LHCN-M2 (cell line): ENCODE measurements around the gene SNX33. TPM values are rescaled to one million over a fixed set of nuclear protein-coding genes. Genes with fewer than 3 reads are reported as not detected.
"Not testable (repeated sequence)": the region's sequence is repeated elsewhere in the genome, so short reads cannot be mapped to it uniquely, and the experiment has no call there.

Experiments used
- DNase-seq: peaks from one replicate; pipeline ENCODE4 v3.0.0-alpha.2; 2012; ENCODE audit warnings: low read depth
- total RNA-seq: library from RNA; depleted of rRNA; stranded (reverse); fragments of >200 nt; gene quantifications from 2 replicates; pipeline ENCODE4 v1.2.3, GENCODE V29; 2014

The SNX33 gene
- total RNA-seq, 1 experiment from 2014 or later, result 18.3 TPM

DNA sequence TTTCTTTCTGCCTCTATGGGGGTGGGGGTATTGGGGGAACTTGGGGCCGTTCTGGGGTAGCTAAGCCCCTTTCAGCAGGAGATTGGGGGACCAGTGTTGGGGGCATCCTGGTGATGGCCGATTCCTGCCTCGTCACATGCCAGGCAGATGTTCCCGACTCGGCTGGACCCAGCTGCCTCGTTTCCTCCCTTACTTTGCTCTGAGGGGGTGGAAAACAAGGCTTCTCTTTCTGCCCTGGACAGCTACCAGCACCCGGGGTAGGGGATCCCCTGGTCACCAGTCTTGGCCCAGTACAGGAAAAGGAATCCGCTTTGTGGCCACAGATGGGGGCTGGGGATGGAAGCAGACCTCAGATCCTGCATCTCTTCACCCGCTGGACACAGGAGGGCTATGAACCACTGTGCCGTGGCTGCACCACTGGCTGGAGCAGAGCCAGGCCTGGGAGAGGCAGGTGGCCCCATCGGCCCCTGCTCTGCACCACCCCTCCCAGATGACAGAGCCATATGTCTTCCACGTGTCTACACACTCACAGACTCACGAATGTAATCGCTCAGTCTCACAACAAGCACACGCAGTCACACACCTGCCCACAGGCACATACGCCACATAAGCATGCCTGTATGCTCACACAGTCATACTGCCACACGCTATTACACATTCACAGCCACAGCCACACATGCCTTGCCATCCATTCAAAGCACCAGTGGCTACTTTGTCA is 12.4 kb downstream of the SNX33 start:
- peak; percentile 36 for DNase-seq

DNA sequence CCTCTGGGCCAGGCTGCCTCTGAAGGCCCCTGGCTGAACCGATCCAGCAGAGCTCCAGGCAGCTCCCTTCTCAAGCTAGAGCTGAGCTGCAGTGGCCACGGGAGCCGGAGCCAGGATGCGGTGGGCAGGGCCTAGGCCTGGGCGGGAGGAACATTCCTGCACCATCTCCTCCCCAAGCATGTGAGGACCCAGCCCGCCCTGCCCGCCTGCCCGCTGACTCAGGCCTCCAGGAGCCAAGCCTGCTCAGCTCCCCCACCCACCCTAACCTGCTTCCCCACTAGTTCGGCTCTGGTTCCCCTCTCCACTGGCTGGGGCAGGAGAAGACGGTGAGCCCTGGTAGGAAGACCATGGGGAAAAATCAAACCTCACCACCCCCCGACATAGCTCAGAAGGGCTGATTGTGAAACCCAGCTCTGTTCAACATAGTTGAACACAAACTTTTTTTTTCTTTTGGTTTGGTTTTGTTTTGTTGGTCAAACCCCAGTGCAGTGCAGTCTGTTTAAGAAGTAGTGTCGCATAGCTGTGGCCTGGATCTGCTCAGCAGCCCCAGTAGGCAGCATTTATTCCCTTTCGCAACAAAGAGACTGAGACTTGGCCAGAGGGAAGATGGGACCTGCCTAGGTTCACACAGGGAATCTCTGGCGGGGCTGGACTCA is 13.5 kb downstream of the SNX33 start:
- DNase-seq, result peak; percentile 93

DNA sequence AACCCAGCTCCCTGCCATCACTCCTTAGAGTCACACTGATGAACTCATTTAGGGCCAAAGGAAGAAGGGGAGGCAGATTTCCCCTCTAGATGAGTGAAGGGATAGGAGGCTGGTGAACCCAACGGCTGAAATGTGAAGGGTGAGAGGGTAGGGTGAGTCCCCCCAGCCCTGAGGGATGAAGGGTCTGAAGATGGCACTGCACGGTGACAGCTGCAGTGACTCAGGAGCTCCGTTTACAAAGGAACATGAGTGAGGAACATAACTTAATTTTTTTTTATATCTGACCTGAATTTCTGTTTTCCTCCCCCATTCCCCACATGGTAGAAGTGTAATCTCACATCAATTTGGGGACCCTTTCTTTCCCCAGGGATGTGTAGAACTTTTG is 14.0 kb downstream of the SNX33 start:
- DNase-seq, result peak; percentile 70

DNA sequence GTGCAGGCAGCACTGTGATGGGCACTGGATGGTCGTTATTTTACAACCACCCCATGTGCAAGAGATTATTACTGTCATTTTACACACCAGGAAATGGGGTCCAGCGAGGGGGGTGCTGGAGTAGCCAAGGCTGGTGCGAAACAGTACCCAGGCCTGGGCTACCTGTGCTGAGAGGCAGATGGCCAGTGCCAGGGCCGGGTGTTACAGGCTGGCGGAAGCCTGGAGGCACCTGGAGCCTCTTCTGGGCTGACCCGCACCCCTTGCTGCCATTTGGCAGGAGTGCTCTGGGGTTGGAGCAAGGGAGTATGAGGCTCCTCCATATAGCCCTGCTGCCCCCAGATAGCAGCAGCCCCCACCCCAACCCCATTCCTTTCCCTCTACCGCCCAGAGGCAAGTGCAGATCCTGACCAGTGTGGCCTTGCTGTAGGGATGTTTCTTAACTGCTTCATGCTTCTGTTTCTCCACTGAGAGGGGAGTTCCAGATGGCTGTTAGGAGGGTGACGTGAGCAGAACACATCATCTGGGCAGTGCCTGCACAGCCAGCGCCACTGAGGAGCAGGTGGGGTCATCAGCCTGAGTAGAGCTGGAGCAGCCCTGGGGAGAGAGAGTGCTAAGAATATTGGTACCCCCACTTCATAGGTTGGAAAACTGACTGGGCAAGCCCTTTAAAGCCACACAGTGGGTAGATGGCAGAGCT is 15.3 kb downstream of the SNX33 start:
- no peak for DNase-seq

DNA sequence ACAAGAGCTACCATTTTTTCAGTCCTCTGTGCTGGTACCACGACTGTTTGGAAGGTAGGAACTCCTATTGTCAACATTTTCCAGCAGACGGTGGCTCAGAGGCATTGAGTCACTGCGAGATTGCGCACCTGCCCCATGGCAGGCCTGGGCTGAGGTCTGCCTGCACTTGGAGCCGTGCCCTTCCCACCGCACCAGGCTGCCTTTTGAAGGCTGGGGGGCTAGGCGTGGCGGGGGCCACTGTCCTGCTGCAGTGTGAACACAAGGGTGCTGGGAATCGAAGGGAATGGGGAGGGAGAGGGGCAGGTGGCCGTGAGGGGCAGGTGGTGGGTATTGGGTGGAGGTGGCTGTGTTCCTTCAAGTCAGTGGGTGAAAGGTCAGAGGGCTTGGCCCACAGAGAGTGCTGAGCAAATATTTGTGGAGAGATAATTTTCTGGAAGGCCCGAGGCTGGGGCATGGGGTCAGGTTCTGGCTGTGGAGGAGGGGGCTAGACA is 16.3 kb downstream of the SNX33 start:
- no peak for DNase-seq

DNA sequence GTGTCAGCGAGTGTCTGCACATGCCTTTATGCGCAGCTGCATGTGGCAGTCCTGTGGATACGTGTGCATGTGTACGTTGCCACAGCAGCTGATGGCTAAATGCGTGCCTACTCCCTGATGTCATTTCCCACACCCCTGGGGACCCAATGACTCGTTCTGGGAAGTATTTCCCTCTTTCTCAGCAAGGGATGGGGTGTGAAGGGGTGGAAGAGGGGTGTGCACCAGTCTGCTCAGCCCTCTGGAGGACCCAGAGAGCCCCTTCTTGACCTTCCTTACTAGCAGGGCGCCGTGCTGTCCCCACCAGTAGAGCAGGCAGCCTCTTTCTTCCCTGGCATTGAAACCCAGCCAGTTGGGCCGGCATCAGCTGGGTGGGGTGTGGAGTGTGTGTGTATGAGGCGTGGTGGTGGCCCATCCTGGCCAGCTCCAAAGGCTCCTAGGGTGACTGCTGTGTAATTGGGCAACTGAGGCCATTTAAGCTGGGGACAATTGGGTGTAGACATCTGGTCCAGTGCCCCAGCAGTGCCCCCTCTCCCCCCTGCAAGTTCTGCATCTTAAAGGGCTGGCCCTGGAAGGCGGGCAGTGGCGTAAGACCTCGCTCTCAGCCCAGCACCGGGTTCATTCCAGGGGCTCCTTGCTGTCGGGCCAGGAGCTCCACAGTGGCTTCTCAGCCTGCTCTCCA is 19.2 kb downstream of the SNX33 start:
- peak; percentile 100 for DNase-seq

DNA sequence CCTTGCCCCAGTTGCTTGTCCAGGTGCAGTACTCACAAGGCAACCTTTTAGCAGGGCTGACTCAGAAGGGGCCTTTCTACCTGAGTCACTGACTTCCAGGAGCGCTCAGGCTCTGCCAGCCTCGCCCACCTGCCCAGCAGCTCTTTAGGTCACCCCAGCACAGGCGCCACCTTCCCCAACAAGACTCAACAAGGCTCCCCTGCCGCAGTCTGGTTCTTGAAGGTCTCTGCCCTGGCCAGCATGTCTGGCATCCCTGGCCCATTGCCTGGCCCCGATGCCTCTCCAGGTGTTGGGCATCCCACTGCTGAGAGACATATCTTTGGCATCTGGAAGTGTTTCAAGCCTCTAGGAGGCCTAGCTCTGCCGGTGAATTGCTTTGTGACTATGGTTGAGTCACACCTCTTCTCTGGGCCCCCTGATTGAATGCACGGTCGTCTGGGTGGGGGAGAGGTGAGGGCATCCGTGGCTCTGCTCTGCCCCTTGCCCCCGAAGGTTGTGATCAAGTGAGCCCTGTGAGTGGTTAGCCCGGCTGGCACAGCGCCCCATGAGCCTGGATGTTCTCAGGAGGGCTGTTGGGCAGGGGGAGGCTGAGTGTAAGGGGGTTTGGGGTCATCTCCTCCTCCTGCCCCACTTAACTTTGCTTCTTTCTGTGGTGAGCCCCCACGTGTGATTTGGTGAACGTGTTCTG is 21.6 kb downstream of the SNX33 start:
- DNase-seq, result no peak

DNA sequence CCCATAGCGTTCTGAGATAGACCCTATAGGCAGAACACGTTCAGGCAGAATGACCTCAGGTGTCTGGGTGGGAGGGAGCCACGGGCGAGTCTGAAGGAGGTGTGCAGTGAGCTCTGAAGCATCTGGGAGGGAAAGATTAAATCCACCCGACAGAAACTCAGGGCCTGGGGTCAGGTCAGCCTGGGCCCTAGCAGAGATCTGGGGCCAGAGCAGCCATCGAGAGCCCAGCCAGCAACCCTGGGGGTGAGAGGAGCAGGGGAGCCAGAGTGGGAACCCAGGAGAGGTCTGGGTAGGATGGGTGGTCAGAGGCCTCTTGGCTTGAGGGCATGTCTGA is 22.1 kb downstream of the SNX33 start:
- DNase-seq, result no peak

DNA sequence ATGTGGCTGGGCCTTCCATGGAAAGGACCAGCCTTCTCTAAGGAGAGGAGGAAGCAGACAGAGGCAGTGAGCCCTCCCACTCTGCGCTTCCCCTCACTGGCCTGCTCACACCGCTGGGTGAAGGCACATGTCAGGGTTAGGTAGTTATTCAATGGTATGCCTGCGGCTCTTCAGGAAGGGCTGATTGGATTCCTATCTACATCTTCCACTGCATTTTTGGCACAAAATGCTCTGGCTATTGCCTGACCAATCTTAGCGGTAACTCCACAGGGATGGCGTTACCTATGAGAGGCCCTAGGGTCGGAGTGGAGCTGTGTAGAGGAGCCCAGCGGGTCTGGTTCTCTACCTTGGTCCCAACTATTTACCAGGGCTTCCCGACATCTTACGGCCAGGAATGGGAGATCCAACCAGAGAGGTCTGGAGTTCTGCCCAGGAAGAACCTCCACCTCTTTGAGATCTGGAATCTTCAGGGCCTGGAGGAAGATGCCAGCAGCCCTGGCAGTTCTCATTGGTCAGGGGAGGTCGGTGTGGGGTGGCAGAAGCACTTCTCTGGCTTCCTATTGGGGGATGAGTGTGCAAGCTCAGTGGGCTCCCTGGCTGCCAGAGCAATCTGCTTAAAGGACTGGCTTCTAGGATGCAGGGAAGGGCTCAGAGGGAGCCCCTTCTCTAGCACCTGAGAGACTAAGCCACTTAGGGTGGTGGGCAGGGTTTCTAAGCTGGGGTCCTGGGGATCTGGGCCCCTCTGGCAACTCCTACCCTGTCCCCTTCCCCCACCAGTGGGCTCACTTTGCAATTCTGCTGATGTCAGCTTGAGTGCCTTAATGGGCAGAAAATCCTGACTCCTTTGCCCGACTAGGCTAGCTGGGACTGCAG is 24.3 kb downstream of the SNX33 start:
- DNase-seq, result no peak

DNA sequence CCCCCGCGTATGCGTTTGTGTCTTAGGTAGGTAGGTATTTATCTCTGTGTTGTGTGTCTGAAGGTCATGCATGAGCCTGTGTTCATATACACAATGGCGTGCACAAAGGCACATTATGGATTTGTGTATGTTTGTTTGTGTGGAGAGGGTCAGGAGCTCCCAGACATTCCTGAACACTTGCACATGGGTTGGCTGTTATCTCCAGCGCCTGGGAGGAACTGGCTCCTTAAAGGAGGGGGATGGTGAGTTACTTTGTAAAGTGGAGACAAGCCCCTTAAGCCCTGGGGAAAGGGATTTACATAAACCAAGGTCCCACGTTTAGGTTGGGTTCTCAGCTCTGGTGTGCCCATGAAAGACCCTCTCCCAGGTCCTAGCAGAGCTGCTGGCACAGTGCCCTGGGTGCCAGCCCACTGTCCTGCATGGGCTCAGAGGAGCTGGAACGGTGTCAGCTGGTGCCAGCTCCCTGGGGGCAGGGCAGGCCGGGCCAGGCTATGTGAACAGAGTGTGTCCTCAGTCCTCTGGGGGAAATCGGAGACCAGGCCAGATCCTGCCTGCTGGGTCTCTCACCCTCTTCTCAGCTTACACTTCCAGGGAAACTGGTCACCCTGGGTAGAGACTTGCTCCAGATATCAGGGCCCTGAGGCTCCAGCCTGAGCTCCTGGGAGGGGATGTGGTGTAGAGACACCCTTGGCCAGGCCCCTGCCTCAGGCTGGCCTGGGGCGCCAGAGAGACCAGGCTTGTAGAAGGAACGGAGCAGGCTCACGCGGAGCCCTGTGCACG is 25.1 kb downstream of the SNX33 start:
- DNase-seq, result peak; percentile 61

DNA sequence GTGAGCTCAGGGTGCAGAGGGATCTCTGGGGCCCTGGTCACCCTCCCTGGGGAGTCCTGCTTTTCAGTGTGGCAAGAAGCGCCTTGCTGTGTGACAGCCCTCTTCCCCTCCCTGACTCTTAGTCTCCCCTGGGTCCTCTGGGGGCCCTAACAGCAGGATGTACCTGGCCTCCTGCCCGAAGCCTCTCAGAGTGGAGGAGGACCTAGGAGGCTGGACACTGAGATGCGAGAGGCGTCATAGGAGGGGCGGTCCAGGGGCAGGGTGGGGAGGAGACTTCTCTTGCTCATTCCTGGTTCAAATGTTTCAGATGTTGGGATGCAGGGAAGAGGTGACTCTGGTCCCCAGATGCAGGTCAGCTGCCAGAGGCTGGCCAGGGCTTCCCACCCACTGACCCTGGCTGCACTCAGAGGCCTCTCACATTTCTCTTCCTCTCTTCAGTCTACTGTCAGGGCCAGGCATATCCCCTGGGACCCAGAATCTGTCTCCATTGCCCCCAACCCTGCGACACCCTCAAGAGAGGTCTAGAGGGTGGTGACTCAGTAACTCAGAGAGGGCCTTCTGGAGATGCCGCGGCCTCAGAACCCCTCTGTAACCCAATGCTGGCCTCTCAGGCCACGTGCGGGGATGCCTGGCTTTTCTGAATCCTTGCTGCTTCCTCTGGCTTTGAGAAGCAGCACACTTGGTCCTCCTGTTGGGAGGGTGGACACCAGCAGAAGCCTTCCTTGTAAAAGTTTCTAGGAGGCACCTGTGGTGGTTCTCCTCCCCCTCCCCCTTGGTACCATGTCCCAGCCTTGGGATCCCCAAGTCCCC is 25.9 kb downstream of the SNX33 start:
- peak; percentile 66 for DNase-seq

DNA sequence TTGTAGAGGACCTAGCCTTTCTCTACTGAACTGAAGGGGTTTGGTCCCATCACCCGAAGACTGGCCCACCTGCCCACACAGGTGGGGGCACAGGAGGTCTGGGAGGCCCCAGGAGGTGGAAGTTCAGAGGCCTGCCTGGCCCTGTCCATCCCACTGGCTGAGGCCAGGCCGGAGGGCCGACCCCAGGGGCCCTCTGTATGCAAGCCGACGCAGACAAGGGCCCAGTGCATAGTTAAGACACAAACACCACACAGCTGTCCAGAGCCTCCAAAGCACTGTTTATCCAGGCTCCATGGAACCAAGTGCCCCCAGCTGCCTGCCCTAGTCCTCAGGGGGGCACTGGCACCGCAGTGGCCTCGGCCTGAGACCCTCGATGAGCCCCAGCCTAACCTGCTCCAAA is 26.7 kb downstream of the SNX33 start:
- DNase-seq, result no peak

DNA sequence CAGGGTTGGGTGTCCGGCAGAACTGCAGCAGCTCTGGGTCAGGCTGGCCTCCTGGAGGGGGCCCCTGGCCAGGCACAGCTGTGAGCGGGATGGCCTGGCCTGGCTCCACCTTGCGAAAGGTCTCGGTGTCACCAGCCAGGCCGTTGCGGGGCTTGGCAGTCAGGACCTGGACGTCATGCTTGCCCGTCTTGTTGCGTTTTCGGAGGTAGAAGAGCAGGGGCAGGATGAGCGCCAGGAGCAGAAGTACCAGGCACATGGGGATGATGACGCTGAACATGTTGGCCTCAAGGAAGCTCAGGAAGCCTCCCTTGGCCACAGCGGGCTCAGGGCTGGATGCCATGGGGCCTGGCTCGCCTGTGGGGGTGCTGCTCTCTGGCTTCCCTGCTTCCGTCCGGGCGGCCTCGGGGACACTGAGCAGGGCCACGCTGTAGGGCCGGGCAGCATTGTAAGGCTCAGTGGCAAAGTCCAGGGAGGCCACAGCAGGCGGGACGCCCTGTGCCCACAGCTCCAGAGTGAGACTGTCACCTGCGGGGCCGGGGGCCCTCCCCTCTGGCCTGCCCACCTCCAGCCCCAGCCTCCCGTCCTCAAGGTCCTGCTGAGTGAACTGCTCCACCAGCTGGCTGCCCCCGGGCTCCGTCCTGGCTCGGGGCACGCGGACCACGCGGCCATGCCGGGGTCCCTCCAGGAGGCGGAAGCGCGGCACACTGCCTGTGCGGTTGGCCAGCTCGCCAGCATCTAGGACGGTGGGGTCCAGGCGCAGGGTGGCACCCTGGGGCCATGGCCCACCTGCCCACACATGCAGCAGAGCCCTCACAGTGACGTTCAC is 28.1 kb downstream of the SNX33 start:
- DNase-seq, result no peak

DNA sequence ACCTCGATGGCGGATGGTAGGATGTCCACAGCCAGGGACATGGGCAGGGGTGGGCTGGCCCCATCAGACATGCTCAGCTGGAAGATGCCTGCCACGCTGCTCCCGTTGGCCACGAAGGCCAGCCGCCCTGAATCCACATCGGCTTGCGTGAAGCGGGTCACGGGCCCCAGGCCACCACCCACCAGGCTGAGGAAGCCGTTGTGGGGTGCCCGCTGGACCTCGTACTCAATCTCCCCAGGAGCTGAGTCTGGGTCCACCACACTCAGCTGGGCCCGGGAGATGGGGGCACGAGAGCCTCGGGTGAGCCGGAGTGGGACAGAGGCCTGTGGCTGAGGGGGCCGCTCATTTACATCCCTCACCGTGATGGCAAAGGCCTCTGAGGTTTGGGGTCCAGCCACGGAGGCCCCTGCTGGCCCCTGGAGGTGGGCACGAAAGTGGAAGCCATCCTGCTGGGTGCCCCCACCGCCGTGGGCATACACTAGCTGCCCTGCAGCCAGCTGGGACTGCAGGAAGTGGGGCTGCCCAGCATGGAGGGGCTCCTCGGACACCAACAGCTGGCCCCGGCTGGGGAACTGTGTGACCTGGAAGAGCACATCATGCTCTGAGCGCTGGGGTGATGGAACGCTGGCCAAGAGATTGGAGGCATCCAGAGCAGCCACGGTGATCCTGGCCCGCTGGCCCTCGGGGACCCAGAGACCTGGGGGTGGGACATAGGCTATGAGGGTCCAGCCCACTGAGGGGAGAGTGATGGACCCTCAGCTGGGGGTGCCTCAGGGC is 29.2 kb downstream of the SNX33 start:
- DNase-seq, result no peak

DNA sequence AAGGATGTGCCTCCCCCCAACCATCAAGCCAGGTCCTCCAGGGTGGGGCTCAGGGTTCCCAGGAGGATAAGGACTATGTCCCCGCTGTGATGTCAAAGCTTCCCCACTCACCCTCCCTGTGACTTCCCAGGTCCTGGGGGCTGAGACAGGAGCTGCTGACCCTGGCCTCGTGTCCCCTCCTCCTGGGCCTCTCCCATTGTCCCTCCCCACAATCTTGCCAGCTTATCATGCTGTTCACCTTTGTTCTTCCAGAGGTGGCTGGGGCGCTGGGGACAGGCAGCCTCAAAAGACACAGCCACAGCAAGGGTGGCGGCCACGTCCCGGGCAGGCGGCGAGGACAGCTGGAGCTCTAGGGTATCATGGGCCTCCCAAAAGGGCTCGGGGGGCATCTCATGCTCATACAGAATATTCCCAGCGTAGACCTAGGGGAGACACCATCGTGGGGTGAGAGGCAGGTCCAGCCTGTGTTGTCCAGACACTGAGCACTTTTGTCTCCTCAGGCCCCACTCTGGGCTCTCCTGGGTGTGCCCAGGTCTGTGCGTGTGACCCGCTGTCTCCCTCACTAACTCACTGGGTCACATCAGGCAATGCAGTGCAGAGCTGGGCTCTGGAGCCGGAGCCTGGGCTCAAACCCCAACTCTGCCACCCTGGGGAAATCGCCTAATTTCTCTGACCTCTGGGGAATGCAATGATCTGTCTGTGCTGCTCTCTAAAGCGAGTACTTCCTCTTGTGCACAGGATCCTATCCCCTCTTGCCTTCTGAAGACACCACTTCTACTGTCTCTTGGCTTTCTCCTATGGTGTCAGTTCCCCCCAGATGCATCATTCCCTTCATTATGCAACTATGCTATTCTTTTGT is 30.0 kb downstream of the SNX33 start:
- DNase-seq, result no peak

DNA sequence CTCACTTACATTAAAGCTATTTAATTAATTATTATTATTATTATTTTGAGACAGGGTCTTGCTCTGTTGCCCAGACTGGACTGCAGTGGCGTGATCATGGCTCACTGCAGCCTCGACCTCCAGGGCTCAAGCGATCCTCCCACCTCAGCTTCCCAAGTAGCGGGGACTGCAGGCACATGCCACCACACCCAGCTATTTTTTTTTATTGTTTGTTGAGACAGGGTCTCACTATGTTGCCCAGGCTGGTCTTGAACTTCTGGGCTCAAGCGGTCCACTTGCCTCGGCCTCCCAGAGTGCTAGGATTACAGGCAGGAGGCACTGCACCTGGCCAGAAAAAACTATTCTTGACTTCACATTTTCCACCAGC is 30.6 kb downstream of the SNX33 start:
- not testable (repeated sequence) for DNase-seq
